Measurements from ENCODE around the gene ANKRD35. TPM values are rescaled to one million over a fixed set of nuclear protein-coding genes. Genes with fewer than 3 reads are reported as not detected.
A peak's percentile ranks its signal among the peaks of the same experiment; 100 is the strongest.

The ANKRD35 gene
- total and polyA plus RNA-seq, 9 of the 15 experiments (the other 6 are each of a cell fraction or from before 2014, with no cell fraction given): 0.07 to 0.14 (median 0.07) TPM; not detected in 5

DNA sequence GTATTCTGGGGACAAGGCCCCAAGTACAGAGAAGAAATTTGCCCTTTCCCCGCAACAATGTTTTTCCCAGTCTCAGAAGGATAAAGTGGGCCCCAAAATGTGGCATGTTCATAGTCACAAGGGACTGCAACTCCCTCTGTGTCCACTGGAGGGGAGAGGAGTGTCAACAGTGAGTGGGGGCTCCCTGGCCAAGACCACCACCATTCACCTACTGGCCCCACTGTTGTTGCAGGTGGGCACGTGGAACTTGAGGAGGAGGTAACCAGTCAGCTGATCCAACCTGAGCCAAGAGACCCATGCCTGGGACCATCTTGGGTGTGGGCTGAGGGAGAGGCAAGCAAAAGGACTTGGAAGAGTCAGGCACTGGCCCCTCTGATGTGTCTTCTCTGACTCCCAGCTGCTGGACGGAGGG lies 39.5 kb downstream of the ANKRD35 start (continued):
- TF ChIP-seq, protein P1, sequence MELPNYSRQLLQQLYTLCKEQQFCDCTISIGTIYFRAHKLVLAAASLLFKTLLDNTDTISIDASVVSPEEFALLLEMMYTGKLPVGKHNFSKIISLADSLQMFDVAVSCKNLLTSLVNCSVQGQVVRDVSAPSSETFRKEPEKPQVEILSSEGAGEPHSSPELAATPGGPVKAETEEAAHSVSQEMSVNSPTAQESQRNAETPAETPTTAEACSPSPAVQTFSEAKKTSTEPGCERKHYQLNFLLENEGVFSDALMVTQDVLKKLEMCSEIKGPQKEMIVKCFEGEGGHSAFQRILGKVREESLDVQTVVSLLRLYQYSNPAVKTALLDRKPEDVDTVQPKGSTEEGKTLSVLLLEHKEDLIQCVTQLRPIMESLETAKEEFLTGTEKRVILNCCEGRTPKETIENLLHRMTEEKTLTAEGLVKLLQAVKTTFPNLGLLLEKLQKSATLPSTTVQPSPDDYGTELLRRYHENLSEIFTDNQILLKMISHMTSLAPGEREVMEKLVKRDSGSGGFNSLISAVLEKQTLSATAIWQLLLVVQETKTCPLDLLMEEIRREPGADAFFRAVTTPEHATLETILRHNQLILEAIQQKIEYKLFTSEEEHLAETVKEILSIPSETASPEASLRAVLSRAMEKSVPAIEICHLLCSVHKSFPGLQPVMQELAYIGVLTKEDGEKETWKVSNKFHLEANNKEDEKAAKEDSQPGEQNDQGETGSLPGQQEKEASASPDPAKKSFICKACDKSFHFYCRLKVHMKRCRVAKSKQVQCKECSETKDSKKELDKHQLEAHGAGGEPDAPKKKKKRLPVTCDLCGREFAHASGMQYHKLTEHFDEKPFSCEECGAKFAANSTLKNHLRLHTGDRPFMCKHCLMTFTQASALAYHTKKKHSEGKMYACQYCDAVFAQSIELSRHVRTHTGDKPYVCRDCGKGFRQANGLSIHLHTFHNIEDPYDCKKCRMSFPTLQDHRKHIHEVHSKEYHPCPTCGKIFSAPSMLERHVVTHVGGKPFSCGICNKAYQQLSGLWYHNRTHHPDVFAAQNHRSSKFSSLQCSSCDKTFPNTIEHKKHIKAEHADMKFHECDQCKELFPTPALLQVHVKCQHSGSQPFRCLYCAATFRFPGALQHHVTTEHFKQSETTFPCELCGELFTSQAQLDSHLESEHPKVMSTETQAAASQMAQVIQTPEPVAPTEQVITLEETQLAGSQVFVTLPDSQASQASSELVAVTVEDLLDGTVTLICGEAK (IDR thresholded peaks at IDR 0.05): no peak
- TF ChIP-seq, protein P1 (CRISPR knock-in tag; IDR thresholded peaks at IDR 0.05): no peak
- TF ChIP-seq, protein P2, sequence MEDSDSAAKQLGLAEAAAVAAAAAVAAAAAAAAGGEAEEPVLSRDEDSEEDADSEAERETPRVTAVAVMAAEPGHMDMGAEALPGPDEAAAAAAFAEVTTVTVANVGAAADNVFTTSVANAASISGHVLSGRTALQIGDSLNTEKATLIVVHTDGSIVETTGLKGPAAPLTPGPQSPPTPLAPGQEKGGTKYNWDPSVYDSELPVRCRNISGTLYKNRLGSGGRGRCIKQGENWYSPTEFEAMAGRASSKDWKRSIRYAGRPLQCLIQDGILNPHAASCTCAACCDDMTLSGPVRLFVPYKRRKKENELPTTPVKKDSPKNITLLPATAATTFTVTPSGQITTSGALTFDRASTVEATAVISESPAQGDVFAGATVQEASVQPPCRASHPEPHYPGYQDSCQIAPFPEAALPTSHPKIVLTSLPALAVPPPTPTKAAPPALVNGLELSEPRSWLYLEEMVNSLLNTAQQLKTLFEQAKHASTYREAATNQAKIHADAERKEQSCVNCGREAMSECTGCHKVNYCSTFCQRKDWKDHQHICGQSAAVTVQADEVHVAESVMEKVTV (CRISPR knock-in tag; IDR thresholded peaks at IDR 0.05): peak; percentile 8; the same call in 1 of the 2 replicates
- TF ChIP-seq RB1 (IDR thresholded peaks at IDR 0.05; ENCODE audit: low read depth) (0 out of 2 replicates have a peak, but pooled peaks have one; percentile 8), RAD21 (CRISPR knock-in tag; conservative IDR thresholded peaks at IDR 0.05 in 1 of 2, IDR thresholded peaks at IDR 0.05 in 1 of 2) (peak; percentile 51 to 70; a peak in 3 of 4 replicates), STAG1 (CRISPR knock-in tag; IDR thresholded peaks at IDR 0.05; ENCODE audit: borderline replicate concordance) (peak; percentile 47; the same call in 1 of the 2 replicates)
- TF ChIP-seq, protein P3, sequence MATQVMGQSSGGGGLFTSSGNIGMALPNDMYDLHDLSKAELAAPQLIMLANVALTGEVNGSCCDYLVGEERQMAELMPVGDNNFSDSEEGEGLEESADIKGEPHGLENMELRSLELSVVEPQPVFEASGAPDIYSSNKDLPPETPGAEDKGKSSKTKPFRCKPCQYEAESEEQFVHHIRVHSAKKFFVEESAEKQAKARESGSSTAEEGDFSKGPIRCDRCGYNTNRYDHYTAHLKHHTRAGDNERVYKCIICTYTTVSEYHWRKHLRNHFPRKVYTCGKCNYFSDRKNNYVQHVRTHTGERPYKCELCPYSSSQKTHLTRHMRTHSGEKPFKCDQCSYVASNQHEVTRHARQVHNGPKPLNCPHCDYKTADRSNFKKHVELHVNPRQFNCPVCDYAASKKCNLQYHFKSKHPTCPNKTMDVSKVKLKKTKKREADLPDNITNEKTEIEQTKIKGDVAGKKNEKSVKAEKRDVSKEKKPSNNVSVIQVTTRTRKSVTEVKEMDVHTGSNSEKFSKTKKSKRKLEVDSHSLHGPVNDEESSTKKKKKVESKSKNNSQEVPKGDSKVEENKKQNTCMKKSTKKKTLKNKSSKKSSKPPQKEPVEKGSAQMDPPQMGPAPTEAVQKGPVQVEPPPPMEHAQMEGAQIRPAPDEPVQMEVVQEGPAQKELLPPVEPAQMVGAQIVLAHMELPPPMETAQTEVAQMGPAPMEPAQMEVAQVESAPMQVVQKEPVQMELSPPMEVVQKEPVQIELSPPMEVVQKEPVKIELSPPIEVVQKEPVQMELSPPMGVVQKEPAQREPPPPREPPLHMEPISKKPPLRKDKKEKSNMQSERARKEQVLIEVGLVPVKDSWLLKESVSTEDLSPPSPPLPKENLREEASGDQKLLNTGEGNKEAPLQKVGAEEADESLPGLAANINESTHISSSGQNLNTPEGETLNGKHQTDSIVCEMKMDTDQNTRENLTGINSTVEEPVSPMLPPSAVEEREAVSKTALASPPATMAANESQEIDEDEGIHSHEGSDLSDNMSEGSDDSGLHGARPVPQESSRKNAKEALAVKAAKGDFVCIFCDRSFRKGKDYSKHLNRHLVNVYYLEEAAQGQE (IDR thresholded peaks at IDR 0.05; ENCODE audit: borderline replicate concordance): 0 out of 2 replicates have a peak, but pooled peaks have one; percentile 39
- TF ChIP-seq, protein P3 (CRISPR knock-in tag; IDR thresholded peaks at IDR 0.05; ENCODE audit: low read depth): no peak
